Measurements from ENCODE around the gene SEC24B. TPM values are rescaled to one million over a fixed set of nuclear protein-coding genes. Genes with fewer than 3 reads are reported as not detected.

SEC24B gene
- total RNA-seq, 1 donor from 2014 or later = 40.3 TPM

DNA sequence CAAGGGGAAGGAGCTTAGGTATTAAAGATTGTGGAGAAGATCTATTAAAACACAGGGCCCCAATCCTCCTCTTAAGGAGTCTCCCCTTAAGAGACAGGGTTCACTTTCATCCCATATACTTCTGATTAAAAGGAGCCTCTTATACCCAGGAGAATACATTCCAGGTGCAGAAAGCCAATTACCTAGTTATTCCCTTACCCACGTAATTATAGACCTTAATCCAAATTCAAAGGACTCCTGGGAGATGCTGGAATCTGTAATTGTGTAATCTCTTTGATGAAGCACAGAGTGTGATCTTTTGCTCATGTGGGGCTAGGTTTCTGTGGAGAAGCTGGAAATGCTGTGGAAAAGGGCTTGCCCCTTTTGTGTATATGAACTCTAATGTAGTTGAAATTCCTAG lies 1.4 kb upstream of the SEC24B start:
- no peaks in the 10 kb centered on the region for H3K27me3 Mint-ChIP-seq
- H3K9me3 Mint-ChIP-seq (ENCODE audit: low read depth) = no peaks in the 10 kb centered on the region
- DNase-seq (ENCODE audit: low spot score, unreplicated experiment) = no peak
- H3K4me3 Mint-ChIP-seq (ENCODE audit: low read depth) = peak overlapping the region; percentile 83
- TF ChIP-seq, protein P1, sequence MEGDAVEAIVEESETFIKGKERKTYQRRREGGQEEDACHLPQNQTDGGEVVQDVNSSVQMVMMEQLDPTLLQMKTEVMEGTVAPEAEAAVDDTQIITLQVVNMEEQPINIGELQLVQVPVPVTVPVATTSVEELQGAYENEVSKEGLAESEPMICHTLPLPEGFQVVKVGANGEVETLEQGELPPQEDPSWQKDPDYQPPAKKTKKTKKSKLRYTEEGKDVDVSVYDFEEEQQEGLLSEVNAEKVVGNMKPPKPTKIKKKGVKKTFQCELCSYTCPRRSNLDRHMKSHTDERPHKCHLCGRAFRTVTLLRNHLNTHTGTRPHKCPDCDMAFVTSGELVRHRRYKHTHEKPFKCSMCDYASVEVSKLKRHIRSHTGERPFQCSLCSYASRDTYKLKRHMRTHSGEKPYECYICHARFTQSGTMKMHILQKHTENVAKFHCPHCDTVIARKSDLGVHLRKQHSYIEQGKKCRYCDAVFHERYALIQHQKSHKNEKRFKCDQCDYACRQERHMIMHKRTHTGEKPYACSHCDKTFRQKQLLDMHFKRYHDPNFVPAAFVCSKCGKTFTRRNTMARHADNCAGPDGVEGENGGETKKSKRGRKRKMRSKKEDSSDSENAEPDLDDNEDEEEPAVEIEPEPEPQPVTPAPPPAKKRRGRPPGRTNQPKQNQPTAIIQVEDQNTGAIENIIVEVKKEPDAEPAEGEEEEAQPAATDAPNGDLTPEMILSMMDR (IDR thresholded peaks at IDR 0.05; ENCODE audit: unreplicated experiment) = no peak
- H3K36me3 Mint-ChIP-seq (ENCODE audit: insufficient read depth) = peaks cover 10% of the 10 kb centered on the region
- peaks cover 34% of the 10 kb centered on the region for H3K4me1 Mint-ChIP-seq (ENCODE audit: low read depth)
- peak overlapping the region; percentile 98 for H3K27ac Mint-ChIP-seq

DNA sequence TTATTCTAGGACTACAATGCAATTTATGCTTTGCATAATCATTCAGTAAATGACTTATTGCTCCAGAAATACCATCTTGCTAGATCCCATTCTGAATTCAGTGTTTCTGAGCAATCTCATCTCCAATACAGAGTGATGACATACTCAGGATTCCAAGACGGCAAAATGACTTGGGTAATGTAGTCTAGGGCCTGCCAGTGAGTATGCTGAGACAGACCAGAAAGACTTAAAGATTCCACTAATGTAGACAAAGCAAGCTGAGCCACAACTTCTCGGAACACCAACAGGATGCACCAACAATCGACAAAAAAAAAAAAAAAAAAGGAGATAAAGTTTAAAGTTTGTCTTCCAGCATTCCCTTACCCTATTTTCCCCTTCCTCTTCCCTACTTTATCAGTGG lies 919 bp upstream of the SEC24B start:
- H3K4me3 Mint-ChIP-seq (ENCODE audit: low read depth) = peak overlapping the region; percentile 83
- peaks cover 34% of the 10 kb centered on the region for H3K4me1 Mint-ChIP-seq (ENCODE audit: low read depth)
- peak overlapping the region; percentile 98 for H3K27ac Mint-ChIP-seq
- H3K27me3 Mint-ChIP-seq = no peaks in the 10 kb centered on the region
- DNase-seq (ENCODE audit: low spot score, unreplicated experiment) = no peak
- TF ChIP-seq, protein P1 (IDR thresholded peaks at IDR 0.05; ENCODE audit: unreplicated experiment) = no peak
- H3K36me3 Mint-ChIP-seq (ENCODE audit: insufficient read depth) = peaks cover 10% of the 10 kb centered on the region
- H3K9me3 Mint-ChIP-seq (ENCODE audit: low read depth) = no peaks in the 10 kb centered on the region

DNA sequence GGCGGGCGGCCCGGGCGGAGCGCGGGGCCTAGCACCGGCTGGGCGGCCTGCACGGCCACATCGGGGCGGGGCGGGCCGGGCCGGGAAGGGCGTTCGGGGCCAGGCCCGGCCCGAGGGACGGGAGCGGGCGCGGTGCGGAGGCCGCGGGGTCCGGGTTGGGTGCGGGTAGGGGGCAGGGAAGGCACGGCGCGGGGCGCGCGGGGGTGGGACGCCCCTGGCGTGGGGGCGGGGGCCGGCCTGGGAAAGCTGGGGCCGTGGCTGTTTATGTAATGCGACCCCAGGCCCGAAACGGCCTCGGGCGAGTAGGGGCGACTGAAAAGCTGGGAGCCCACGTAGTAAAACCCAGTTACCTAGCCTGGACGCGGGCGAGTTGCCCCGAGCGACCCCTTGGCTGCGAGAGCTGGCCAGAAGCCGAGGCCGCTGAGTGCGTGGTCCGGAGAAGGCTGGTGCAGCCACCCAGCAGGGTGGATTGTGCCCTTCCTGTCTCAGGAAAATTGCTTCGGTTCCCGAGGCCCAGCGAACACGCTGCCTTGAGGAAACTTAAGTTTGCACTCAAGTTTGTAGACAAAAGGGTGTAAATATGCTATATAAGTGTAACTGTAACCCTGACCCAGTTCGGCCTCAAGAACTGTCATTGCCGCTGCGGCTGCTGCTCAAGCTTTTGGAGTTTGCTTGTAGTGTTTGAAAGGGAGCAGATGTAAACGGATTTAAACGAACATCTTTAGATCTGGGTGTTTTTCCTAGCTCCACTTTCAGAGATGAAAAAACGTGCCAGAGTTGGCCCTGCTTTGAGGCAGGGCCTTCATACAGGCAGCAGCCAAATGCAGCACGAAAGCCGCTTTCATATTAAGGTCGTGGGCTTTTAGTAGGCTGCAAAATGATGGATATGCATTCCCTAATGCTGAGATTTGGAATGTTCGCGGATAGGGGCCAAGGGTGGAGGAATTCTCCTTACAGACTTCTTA lies 674 bp downstream of the SEC24B start:
- Mint-ChIP-seq H3K36me3 (ENCODE audit: insufficient read depth) (peaks cover 10% of the 10 kb centered on the region), H3K4me3 (ENCODE audit: low read depth) (peak overlapping the region; percentile 75), H3K4me1 (ENCODE audit: low read depth) (peaks cover 35% of the 10 kb centered on the region), H3K27ac (peak overlapping the region; percentile 92), H3K27me3 (no peaks in the 10 kb centered on the region), H3K9me3 (ENCODE audit: low read depth) (no peaks in the 10 kb centered on the region)
- peak; percentile 38 for DNase-seq (ENCODE audit: low spot score, unreplicated experiment)
- TF ChIP-seq, protein P1 (IDR thresholded peaks at IDR 0.05; ENCODE audit: unreplicated experiment) = no peak

DNA sequence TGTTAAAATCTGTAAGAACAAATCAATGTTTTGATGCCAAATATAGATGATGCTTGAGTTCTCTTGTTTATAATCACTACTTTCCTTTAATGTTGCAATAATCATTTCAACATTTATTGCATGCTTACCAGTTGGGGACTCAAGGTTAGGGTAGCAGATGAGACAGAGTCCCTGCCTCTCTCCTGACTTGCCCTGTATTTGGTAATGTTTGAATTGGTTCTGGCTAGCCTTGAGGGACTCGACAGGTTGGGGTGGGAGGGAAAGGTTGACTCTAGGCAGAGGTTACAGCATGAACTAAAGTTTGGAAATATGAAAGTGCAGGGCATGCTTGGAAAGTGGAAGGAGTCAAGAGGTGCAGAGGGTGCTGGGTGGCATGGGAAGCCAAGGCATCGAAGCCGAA lies 2.0 kb downstream of the SEC24B start:
- peaks cover 3% of the 10 kb centered on the region for H3K36me3 Mint-ChIP-seq (ENCODE audit: insufficient read depth)
- H3K27ac Mint-ChIP-seq = peak overlapping the region; percentile 17
- peaks cover 36% of the 10 kb centered on the region for H3K4me1 Mint-ChIP-seq (ENCODE audit: low read depth)

DNA sequence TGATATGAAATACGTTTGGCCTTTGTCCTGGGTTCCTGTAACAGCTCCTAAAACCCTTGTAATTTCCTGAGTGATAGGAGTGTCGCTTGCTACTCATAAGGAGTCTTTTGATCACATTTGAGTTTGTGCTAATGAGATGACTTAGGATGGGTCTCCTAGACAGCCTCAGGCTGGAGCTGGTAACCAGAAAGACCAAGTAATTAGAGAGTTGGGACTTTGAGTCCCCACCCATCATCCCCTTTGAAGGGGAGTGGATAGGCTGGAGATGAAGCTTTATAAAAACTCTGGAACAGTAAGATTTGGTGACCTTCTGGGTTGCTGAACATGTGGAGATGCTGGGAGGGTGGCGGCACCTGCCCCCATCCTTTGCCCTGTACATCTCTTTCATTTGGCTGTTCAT lies 2.9 kb downstream of the SEC24B start:
- Mint-ChIP-seq H3K27ac (no peak overlapping the region), H3K36me3 (ENCODE audit: insufficient read depth) (no peaks in the 10 kb centered on the region), H3K27me3 (no peaks in the 10 kb centered on the region), H3K4me1 (ENCODE audit: low read depth) (peaks cover 45% of the 10 kb centered on the region), H3K9me3 (ENCODE audit: low read depth) (no peaks in the 10 kb centered on the region), H3K4me3 (ENCODE audit: low read depth) (no peak overlapping the region)
- DNase-seq (ENCODE audit: low spot score, unreplicated experiment) = no peak
- TF ChIP-seq, protein P1 (IDR thresholded peaks at IDR 0.05; ENCODE audit: unreplicated experiment) = no peak

More for the DNA sequence above, 2.0 kb downstream of the SEC24B start:
- no peaks in the 10 kb centered on the region for H3K27me3 Mint-ChIP-seq
- H3K9me3 Mint-ChIP-seq (ENCODE audit: low read depth) = no peaks in the 10 kb centered on the region
- TF ChIP-seq, protein P1 (IDR thresholded peaks at IDR 0.05; ENCODE audit: unreplicated experiment) = no peak
- DNase-seq (ENCODE audit: low spot score, unreplicated experiment) = no peak
- H3K4me3 Mint-ChIP-seq (ENCODE audit: low read depth) = peak overlapping the region; percentile 75

Data from progenitor cell of endocrine pancreas (in vitro differentiated cells).